NOMO-1 treated with dmso at 0.1 percent for 144 hours (cell line): ENCODE measurements around the gene GHRHR.

Source experiments
- DNase-seq: peaks from one replicate; lab custom pipeline; 2025; ENCODE audit not compliant: unreplicated experiment; lab: John Stamatoyannopoulos, UW

GHRHR gene

DNA sequence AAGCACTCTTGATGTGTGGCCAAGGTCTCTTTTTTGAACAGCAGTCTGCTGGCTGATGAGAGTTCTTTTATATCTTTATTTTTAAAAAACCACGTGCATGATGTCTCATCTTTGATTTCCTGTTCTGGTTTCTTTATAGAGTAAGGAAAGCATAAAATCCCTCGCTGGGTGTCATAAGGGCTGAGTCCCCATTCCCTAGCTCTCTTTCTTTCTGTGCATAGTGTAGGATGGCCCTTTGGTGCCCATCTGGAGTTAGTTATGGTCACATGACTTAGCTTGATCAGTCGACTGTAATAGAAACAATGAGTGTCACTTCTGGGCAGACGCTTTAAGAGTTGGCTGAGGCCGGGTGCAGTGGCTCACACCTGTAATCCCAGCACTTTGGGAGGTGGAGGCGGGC, 38.5 kb downstream of the GHRHR start:
- DNase-seq: no peak

DNA sequence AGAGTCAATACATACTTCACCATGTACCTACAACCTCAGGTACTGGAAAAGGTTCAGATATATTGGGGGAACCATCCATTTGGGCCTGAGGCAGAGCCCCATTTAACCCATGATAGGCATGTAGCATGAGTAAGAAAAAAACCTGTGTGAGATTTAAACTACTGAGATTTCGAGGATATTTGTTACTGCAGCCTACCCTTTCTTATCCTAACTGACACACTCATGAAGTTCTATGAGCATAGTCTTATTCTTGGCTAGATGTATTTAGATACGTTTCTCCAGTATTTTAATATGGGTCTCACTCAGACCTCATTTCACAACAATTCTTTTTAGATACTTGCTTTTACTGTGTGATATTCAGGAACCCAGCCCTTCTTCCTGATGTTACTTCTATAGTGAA, 39.3 kb downstream of the GHRHR start:
- DNase-seq: no peak

DNA sequence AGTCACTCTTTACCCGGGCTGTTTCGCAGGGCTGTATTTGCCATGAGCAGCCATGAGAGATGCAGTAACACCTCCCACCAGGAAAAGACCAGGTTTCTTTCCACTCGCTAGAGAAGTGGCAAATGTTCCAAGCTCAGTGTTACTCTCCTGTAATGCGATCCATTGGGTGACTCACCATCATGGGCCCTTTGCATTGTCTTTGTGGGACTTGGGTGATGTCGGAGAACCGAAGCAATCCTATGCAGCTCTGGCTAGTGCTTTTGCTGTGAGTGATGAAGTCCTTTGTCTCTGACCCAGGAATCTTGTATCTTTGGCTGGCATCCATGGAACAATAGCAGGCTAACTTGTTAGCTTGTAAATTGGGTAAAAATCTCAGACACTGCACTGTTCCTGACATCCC, 40.0 kb downstream of the GHRHR start:
- no peak for DNase-seq

DNA sequence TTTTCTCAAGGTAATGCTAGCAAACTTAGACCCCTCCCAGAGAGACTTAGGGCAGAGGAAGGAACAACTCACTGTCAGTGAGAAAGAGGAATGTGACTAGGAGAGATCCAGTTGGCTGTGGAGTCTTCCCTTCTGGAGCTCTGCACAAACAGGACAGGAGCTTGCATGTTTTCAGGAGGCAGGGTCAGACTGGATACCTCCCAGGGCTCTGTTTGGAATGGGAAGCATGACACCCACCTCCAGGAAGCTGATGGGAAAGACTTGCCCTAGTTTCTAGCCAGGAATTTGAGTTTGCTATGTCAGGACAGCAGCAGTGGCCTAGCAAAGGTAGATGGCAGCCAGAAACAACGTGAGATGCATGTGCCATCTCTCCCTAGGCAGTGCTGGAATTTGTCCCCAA, 40.6 kb downstream of the GHRHR start:
- no peak for DNase-seq

DNA sequence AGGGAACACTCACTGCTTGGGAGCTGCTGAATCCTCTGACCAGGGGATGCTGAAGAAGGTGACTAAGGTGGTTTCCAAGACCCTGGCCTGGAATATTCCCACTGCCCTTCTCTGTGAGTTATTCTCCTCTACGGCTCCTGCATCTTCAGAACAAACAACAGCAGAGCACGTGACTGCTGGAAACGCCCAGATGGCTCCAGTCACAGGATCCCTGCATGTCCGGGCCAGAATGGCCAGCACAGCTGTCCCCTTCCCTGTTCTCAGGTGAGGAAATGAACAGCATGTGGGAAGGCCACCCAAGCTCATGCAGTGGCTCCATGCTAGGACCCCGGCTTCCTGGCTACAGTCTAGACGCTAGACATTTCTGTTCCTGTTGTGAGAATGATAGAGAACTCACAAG, 43.1 kb downstream of the GHRHR start:
- no peak for DNase-seq

DNA sequence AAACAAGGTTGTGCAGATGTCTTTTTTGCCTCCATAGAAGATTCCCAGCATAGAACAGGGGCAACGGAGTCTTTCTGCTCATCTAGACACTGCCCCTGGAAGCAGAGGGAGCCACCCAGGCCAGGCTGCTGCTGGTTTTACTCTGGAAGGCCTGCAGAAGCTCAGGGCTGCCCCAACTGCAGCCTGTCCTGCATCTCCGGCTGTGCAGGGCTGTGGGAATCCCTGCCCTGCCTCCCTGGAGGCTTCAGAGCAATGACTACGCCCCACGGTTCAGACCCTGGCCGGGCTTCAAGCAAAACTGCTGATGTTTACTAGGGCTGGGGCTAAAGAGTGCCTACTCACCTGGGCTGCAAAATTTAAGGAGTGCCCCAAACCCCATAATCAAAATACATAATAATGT, 43.9 kb downstream of the GHRHR start:
- no peak for DNase-seq

DNA sequence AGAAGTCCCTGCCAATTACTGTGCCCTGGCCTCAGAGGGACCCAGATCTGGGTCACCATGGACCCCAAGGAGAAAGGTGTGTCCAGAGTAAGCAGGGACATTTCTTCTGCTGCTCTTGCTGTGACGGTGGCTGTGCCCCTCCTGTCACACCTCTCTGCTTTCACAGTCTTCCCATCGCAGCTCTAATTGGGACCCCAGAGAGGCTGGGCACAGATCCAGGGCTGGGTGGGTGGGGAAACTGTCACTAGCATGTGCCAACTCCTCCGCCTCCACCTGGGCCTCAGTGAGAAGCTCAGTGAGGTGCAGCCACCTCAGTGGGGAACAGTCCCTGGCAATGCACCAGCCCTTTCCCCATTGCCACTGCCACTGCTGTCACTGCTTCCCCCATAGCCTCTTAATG, 51.1 kb downstream of the GHRHR start:
- no peak for DNase-seq

- no peak for DNase-seq
Observed at GRCh38 chr7:31017032-31017675, 53.4 kb downstream of the GHRHR start.

DNA sequence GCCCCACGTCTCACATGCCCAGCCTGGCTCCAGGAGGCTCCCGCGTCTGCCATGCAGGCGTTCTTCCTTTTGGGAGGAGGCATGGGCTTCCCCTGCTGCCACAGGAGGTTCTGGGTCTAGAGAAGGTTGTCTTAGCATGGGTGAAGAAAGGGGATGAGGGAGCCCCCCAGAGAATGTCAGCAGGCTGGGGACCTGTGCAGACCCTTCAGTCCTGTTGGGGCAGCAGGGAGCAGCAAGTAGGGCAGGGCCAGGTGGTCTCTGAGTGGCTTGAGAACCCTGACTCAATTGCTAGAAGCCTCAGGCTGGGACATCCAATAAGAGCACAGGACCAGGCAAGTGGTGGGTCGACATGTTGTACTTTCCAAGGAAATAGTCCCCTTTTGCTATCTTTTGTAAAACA, 54.0 kb downstream of the GHRHR start:
- DNase-seq: no peak

DNA sequence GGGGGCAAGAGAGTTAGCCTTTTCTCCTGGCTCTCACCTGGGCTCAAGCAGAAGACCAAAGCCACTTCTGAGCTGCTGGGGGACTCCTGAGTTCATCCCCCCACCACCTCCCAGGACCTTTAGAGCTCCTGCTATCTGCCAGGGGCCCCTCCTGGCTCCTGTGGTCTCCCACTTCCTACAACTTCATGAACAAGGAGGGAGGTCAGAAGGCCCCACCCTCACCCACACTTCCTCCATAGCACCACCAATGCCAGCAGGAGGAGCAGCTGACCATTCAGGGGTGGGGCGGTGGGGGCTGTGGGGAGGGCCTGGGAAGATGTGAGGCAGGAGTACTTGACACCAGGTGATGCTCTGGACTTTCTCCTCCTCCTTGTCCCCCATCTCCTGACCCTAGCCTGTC, 55.8 kb downstream of the GHRHR start:
- no peak for DNase-seq

GRCh38 chr7:31020161-31020560, 56.4 kb downstream of the GHRHR start:
- no peak for DNase-seq

GRCh38 chr7:31020652-31021051, 56.9 kb downstream of the GHRHR start:
- no peak for DNase-seq

DNA sequence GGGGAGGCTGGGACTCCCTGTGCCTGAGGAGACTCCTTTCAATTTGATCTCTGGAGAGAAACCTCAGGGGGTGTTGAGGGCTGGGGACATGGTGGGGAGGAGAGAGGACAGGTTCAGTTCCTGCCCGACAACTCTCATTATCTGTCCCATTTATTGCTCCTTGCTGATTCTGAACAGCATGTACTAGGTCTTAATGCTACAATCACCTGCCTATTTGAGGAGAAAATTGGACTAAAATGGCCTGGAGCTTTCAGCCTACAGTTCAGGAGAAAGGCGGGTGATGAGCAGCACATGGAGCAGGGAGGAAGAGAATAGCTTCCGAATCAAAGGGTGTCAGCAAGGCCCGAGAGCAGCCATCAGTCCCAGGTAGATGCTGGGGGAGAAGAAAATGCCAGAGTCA, 58.4 kb downstream of the GHRHR start:
- no peak for DNase-seq

DNA sequence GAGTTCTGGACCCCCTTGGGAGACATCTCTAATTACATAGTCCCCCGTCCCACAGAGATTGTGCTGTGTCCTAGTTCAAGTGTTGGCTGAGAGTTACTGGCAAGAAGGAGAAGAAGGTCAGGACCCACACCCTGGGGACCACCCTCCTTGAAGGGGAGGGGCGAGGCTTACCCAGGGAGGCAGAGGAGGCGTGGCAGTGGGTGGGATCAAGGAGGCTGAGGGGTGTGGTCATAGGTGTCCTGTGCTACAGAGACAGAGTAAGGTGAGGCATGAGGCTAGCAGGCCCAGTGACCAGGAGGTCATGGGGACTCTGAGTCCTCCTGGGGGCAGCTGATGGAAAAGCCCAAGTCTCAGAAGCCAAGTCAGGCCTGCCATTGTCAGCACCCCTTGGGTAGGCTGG, 59.0 kb downstream of the GHRHR start:
- DNase-seq: no peak

DNA sequence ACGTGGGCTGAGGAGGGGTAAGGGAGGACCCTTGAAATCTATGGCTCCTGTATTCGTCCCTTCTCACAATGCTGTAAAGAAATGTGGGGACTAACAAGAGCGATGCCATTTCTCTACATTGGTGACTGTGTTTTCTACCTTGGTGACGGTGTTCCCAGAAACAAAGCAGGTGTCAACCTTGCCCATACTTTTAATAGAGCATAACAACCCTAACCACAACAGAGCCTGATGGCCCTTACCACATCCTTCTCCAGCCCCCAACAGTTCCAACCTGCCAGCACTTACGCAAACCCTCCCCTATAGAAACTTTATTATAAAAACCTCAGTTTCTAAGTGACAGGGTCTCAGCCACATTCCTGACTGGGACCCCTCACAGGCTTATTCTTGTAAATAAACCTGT, 60.1 kb downstream of the GHRHR start:
- DNase-seq: no peak

- no peak for DNase-seq
Observed at GRCh38 chr7:31027161-31027965, 63.6 kb downstream of the GHRHR start.

- no peak for DNase-seq
Observed at GRCh38 chr7:31028006-31028405, 64.3 kb downstream of the GHRHR start.

DNA sequence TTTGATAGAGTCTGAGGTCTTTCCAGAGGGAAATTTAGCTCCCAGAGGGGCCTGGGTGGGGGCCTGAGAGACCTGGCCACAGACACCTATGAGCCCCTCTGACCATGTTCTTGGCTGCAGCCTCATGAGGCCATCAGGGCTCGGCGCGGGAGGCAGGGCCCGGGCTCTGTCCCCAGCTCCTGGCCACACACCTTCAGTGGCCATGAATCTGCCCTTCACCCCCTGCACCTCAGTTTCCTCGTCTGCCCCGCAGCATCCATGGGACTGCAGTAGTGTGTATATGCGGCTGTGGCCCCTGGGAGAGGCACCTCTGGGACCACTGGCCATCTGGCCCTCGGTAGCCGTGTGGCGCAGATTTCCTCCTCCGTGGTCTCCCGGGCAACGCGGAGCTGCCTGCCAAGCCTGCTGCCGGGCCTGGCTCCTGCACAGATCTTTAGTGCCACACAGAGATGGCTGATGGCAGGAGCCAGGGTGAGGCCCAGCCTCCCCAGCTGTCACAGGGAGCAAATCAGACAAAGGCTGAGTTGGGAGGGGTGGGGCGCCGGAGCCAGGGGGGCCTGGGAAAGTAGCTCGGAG, 64.8 kb downstream of the GHRHR start:
- DNase-seq: no peak
